HepG2 (cell line): Measurements from ENCODE around the gene TMEM14A. TPM values are rescaled to one million over a fixed set of nuclear protein-coding genes. Genes with fewer than 3 reads are reported as not detected.

Experiments used
- ATAC-seq: fragments of 200-7000 bp; cut with Tn5 transposase; 3 replicates; pipeline ENCODE4 v1.9.1; 2020; ENCODE audit warnings: mild to moderate bottlenecking, moderate library complexity
- BruUV-seq: library from RNA; stranded (reverse); fragments of 400-500 nt; replicated peaks from 2 replicates; lab custom pipeline; 2021; lab: Mats Ljungman, UMichigan
- CTCF ChIA-PET: fragments of 300-600 bp; formaldehyde crosslinking; extraction: SDS; loops from one replicate; lab custom pipeline; 2021; ENCODE audit warnings: low total read pairs, inconsistent platforms, low intra/inter-chr PET ratio; lab: Yijun Ruan, JAX
- POLR2A ChIA-PET: fragments of 350-600 bp; sonication (Branson Sonifier 250); formaldehyde crosslinking; loops from one replicate; lab custom pipeline; 2020; ENCODE audit warnings: antibody characterized with exemption, inconsistent platforms; lab: Yijun Ruan, JAX
- DNase-seq: peaks from one replicate; pipeline ENCODE4 v3.0.0-alpha.2; 2015; ENCODE audit warnings: low spot score
- FAIRE-seq: peaks from 3 replicates; lab custom pipeline; 2011; peaks lifted over from hg19 to GRCh38; lab: Jason Lieb, UNC
- H2AFZ ChIP-seq: one replicate; pipeline ENCODE4 v1.6.1; 2011; ENCODE audit warnings: low read length, inconsistent platforms
- H3K27ac ChIP-seq: fragments of 300-600 bp; 3 replicates; pipeline ENCODE4 v1.8.0; 2011; ENCODE audit warnings: mixed run types, mild to moderate bottlenecking, mixed read lengths, low read length, inconsistent platforms; ENCODE audit not compliant: insufficient read depth; ENCODE audit errors: extremely low read length
- H3K27me3 ChIP-seq, 2 experiments: fragments of 200-600 bp in 1 of 2; 2 replicates in 1 of 2; 3 replicates in 1 of 2; pipeline versions ENCODE4 v1.6.0 to v1.8.0; 2011; ENCODE audit warnings: low read length in 2 of 2, mild to moderate bottlenecking in 2 of 2, moderate library complexity in 2 of 2, inconsistent platforms in 1 of 2; ENCODE audit not compliant: insufficient read depth in 2 of 2, control insufficient read depth in 1 of 2
- H3K36me3 ChIP-seq, 2 experiments: fragments of 200-600 bp in 1 of 2; replicated peaks in 1 of 2; 2 replicates in 1 of 2; 3 replicates in 1 of 2; pipeline versions ENCODE4 v1.5.1 to v1.8.0; 2011; ENCODE audit warnings: low read length in 2 of 2, inconsistent platforms in 1 of 2; ENCODE audit not compliant: insufficient read depth in 2 of 2, control insufficient read depth in 1 of 2
- H3K4me1 ChIP-seq: 2 replicates; pipeline ENCODE4 v1.5.1; 2012; ENCODE audit warnings: low read length, inconsistent platforms; ENCODE audit not compliant: insufficient read depth
- H3K4me2 ChIP-seq: 2 replicates; pipeline ENCODE4 v1.6.0; 2011; ENCODE audit warnings: low read depth, low read length, inconsistent platforms
- H3K4me3 ChIP-seq, 3 experiments: fragments of 200-600 bp in 1 of 3; sonication (generic), shearing (Covaris generic) in 1 of 3; replicated peaks in 1 of 3; 2 replicates each; pipeline ENCODE4 v1.5.1; 2011 to 2016; ENCODE audit warnings: low read length in 3 of 3, inconsistent platforms in 2 of 3, low read depth in 2 of 3, mild to moderate bottlenecking in 2 of 3, control low read depth in 1 of 3, mixed read lengths in 1 of 3; ENCODE audit not compliant: insufficient read depth in 1 of 3
- H3K79me2 ChIP-seq: one replicate; pipeline ENCODE4 v1.6.1; 2011; ENCODE audit warnings: low read length, inconsistent platforms; ENCODE audit not compliant: insufficient read depth
- H3K9ac ChIP-seq: 2 replicates; pipeline ENCODE4 v1.6.0; 2011; ENCODE audit warnings: mild to moderate bottlenecking, low read depth, low read length, inconsistent platforms; ENCODE audit not compliant: insufficient read depth
- H3K9me3 ChIP-seq: 2 replicates; pipeline ENCODE4 v1.5.1; 2012; ENCODE audit warnings: mild to moderate bottlenecking, low read length
- H4K20me1 ChIP-seq: 2 replicates; pipeline ENCODE4 v1.6.0; 2011; ENCODE audit warnings: inconsistent platforms, mild to moderate bottlenecking, low read length, moderate library complexity; ENCODE audit not compliant: insufficient read depth
- PHF21A ChIP-seq: sonication (generic); formaldehyde crosslinking; IDR thresholded peaks from 2 replicates; pipeline ENCODE4 v1.5.0; 2020; ENCODE audit warnings: mild to moderate bottlenecking, missing genetic modification reagents
- POLR2AphosphoS5 ChIP-seq: IDR thresholded peaks from 2 replicates; pipeline ENCODE4 v1.6.1; 2012; ENCODE audit warnings: low read depth, low read length
- ZBTB8A ChIP-seq: sonication (generic); formaldehyde crosslinking; IDR thresholded peaks from 2 replicates; pipeline ENCODE4 v1.4.0; 2020; ENCODE audit warnings: mild to moderate bottlenecking, low read depth, missing genetic modification reagents, borderline replicate concordance
- ZNF367 ChIP-seq: sonication (generic); formaldehyde crosslinking; IDR thresholded peaks from 2 replicates; pipeline ENCODE4 v1.4.0; 2020; ENCODE audit warnings: missing genetic modification reagents, borderline replicate concordance
- ZNF841 ChIP-seq: sonication (generic); formaldehyde crosslinking; IDR thresholded peaks from 2 replicates; pipeline ENCODE4 v1.8.1; 2023; ENCODE audit warnings: missing genetic modification reagents, borderline replicate concordance
- ZXDC ChIP-seq: sonication (generic); formaldehyde crosslinking; IDR thresholded peaks from 2 replicates; pipeline ENCODE4 v1.5.0; 2020; ENCODE audit warnings: mild to moderate bottlenecking, missing genetic modification reagents
- WGBS: methylation state at CpG from one replicate; pipeline ENCODE4 v1.1.6; 2017; ENCODE audit warnings: low lambda C conversion rate; 5-methylcytosine and 5-hydroxymethylcytosine counted together
- in situ Hi-C: cut with HindIII; loops from 2 replicates; pipeline ENCODE4 v1.10.0; 2017; ENCODE audit warnings: low pct_unique_long_range_greater_than_20kb; ENCODE audit not compliant: extremely low pct_ligation_motif_present
- intact Hi-C: fragments of 100-400 bp; cut with micrococcal nuclease; formaldehyde crosslinking; loops from one replicate; pipeline ENCODE4 v1.10.0; 2022; ENCODE audit not compliant: unreplicated experiment
- polyA plus RNA-seq, 8 experiments: library from polyadenylated mRNA; depleted of rRNA in 3 of 8; stranded (reverse) in 7 of 8; unstranded in 1 of 8; fragments of >200 nt; fragmentation: Illumina TruSeq in 4 of 8; extraction: Trizol in 4 of 8; gene quantifications; 2 replicates each; pipeline versions ENCODE4 v1.2.1 to v1.2.3, GENCODE V29; 2011 to 2016; ENCODE audit warnings: low read depth in 4 of 8, missing spikeins in 1 of 8, mixed read lengths in 1 of 8; ENCODE audit not compliant: insufficient read depth in 1 of 8
- total RNA-seq, 5 experiments: library from RNA; depleted of rRNA; stranded (reverse); fragments of >200 nt; fragmentation: Illumina TruSeq; extraction: Trizol; gene quantifications; 2 replicates each; pipeline ENCODE4 v1.2.3, GENCODE V29; 2016; ENCODE audit warnings: low read depth in 1 of 5
- TF ChIP-seq, protein P1 (sequence below): sonication (generic); formaldehyde crosslinking; IDR thresholded peaks from 2 replicates; pipeline ENCODE4 v1.4.0; 2020; ENCODE audit warnings: missing genetic modification reagents, borderline replicate concordance

TMEM14A gene
- total and polyA plus RNA-seq, 2 of the 13 experiments (the other 11 are each of a cell fraction or from before 2014, with no cell fraction given): 24.6 to 73.7 TPM

DNA sequence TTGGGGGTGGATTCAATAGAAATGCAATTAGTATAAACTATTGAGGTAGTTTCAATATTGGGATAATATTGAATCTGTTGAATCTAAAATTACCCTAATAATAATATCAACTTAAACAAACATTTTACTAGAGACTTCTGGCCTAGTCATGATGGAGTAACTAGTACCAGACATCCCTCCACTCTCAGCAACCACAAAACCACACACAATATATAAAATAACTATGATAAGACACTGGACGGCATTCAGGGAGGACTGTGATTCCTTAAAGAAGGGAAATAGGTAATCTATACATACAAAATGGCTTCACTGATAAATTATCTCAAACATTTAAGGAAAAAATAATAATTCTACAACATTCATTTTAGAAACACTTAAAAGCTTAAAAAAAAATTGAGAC lies 38.9 kb upstream of the TMEM14A start:
- in situ Hi-C loops (no loop called here), intact Hi-C loops (no loop called here)
- Histone ChIP-seq H3K27me3 (no peaks in the 10 kb centered on the region; a peak in 1 of 5 replicates), H3K36me3 (no peaks in the 10 kb centered on the region), H3K4me1 (peaks cover 26% of the 10 kb centered on the region), H3K4me2 (no peak overlapping the region), H3K4me3 (no peak overlapping the region), H3K79me2 (no peaks in the 10 kb centered on the region), H4K20me1 (no peaks in the 10 kb centered on the region), H3K9ac (no peak overlapping the region), H2AFZ (no peak overlapping the region), H3K9me3 (no peaks in the 10 kb centered on the region), H3K27ac (no peak overlapping the region)
- no peak for DNase-seq
- TF ChIP-seq, protein P1, sequence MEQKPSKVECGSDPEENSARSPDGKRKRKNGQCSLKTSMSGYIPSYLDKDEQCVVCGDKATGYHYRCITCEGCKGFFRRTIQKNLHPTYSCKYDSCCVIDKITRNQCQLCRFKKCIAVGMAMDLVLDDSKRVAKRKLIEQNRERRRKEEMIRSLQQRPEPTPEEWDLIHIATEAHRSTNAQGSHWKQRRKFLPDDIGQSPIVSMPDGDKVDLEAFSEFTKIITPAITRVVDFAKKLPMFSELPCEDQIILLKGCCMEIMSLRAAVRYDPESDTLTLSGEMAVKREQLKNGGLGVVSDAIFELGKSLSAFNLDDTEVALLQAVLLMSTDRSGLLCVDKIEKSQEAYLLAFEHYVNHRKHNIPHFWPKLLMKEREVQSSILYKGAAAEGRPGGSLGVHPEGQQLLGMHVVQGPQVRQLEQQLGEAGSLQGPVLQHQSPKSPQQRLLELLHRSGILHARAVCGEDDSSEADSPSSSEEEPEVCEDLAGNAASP (CRISPR knock-in tag): no peak
- TF ChIP-seq ZNF367 (CRISPR knock-in tag) (no peak), PHF21A (no peak), ZNF841 (CRISPR knock-in tag) (no peak), ZXDC (no peak), POLR2AphosphoS5 (no peak), ZBTB8A (no peak)
- no TSS peak for BruUV-seq
- ChIA-PET CTCF (no interaction called here), POLR2A (no interaction called here)
- no peak for ATAC-seq
- no peak for FAIRE-seq
- 48% methylated on average over 1 of the region's 1 CpG for WGBS
